Memory B cell (primary cell): ENCODE measurements around the gene SRP68.
"Not testable (repeated sequence)": the region's sequence is repeated elsewhere in the genome, so short reads cannot be mapped to it uniquely, and the experiment has no call there.

ENCODE experiments used
- ATAC-seq: fragments of 150-1000 bp; cut with Tn5 transposase; 2 replicates; pipeline ENCODE4 v1.10.0; 2021; ENCODE audit warnings: low read depth, mild to moderate bottlenecking, moderate library complexity
- DNase-seq, 2 donors: peaks; one replicate each; pipeline ENCODE4 v3.0.0; 2022; ENCODE audit warnings: low spot score in 2 of 2
- H3K27ac Mint-ChIP-seq: one replicate; pipeline ENCODE4 v1.8.0; 2022; ENCODE audit warnings: mild to moderate bottlenecking, moderate library complexity, mixed read lengths
- H3K27me3 Mint-ChIP-seq: one replicate; pipeline ENCODE4 v1.8.0; 2022; ENCODE audit warnings: mixed read lengths
- H3K36me3 Mint-ChIP-seq: one replicate; pipeline ENCODE4 v1.8.0; 2022; ENCODE audit warnings: mild to moderate bottlenecking, mixed read lengths
- H3K4me1 Mint-ChIP-seq: one replicate; pipeline ENCODE4 v1.8.0; 2022; ENCODE audit warnings: mixed read lengths
- H3K4me3 Mint-ChIP-seq: one replicate; pipeline ENCODE4 v1.8.0; 2022; ENCODE audit warnings: mild to moderate bottlenecking, moderate library complexity, mixed read lengths
- H3K9me3 Mint-ChIP-seq: one replicate; pipeline ENCODE4 v1.8.0; 2022; ENCODE audit warnings: mixed read lengths

SRP68 gene

DNA sequence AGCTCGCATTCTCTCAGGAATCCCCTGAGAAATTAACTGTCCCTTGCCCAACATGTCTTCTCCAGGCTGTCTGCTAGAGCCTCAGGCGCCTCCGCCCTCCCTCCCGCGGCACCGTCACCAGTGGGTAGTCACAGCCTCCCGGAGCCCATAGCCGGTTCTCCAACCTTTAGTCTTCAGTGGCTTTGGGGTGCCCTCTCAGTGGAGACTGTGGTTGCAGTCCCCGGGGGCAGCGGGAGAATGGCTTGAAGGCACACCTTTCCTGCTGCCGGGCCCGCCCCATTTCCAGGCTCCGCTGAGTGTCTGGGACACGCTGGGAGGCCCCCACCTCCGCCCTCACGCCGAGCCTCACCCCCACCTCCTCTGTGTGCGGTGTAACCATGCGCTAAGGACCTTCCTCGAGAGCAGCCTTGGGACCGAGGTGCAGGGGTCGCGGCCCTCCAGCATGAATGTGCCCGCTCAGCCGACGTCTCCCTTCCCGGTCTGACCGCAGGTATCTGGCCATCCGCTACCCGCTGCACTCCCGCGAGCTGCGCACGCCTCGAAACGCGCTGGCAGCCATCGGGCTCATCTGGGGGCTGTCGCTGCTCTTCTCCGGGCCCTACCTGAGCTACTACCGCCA, 3.9 kb upstream of the SRP68 start:
- Mint-ChIP-seq H3K9me3 (no peaks in the 10 kb centered on the region), H3K4me1 (peaks cover 22% of the 10 kb centered on the region), H3K27ac (peak overlapping the region; percentile 93), H3K36me3 (no peaks in the 10 kb centered on the region), H3K4me3 (peak overlapping the region; percentile 76), H3K27me3 (peaks cover 21% of the 10 kb centered on the region)
- DNase-seq, result no peak
- no peak for ATAC-seq

DNA sequence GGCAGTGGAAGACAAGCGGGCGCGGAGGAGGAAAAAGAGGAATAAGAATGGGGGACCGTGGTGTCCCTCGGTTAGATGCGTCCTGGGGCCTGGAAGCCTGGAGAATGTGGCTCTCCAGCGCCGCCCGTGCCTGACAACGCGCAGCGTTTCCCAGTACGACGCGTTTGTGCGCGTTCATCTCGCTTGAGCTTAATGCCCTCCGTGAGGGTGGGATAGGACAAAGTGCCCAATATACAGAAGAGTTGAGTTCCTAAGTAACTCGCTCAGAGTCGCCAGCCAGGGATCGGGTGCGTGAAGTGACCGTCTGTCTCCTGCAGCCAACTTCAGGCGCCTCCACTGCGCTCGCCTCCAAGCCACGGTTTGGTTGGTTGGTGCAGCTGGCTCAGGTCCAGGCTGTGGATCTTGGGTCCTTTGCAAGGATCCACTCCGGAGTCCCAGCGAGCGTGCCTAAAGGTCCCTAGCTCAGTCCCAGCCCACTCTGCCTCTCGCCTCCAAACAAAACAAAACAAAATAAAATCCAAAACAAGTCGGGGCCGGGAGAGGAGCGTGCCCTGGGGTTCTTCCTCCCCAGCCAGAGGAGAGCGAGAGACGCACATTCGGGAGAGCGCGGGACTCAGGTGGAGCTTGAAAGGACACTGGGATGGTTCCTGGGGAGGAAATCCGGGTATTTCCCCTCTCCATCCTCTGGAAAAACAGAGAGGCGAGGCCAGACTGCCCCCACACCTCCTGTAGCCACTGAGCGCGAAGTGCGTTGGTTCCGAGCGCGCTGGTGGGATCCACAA, 3.2 kb upstream of the SRP68 start:
- no peak for ATAC-seq
- Mint-ChIP-seq H3K4me1 (peaks cover 27% of the 10 kb centered on the region), H3K27me3 (peaks cover 21% of the 10 kb centered on the region), H3K9me3 (no peaks in the 10 kb centered on the region), H3K27ac (peak overlapping the region; percentile 72), H3K4me3 (peak overlapping the region; percentile 61), H3K36me3 (no peaks in the 10 kb centered on the region)
- DNase-seq, result no peak

DNA sequence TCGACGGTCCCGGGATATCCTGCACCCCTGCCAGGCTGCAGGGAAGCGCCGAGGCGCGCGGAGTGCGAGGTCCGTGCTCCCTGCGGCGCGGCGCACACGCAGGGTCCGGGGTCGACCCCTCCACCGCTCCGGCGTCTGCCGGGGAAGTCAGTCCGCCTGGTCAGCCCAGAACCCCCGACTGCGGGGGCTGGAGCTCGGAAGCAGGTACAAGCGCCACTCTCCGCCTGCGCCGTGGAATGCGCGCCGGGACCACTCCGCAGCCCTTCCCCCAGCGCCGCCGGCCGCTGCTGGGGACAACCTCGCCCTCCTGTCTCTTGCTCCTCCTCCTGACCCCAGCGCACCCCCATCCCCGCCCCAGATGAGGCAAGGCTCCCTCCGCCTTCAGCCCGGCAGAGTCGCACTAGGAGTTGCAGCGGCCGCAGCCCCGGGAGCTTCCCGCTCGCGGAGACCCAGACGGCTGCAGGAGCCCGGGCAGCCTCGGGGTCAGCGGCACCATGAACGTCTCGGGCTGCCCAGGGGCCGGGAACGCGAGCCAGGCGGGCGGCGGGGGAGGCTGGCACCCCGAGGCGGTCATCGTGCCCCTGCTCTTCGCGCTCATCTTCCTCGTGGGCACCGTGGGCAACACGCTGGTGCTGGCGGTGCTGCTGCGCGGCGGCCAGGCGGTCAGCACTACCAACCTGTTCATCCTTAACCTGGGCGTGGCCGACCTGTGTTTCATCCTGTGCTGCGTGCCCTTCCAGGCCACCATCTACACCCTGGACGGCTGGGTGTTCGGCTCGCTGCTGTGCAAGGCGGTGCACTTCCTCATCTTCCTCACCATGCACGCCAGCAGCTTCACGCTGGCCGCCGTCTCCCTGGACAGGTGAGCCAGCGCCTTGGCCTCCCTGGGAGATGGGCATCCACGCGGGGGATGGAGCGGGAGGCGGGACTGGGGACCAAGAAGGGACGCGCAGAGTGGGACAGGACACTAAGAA, 2.4 kb upstream of the SRP68 start, which contains the start of gene GALR2:
TSS of gene GALR2 (plus strand) at position 392 of the 974 bp plus-strand sequence. CDS start at position 495, 103 bp downstream.
- peak within 1 kb of the TSS; percentile 61 for H3K4me3 Mint-ChIP-seq

DNA sequence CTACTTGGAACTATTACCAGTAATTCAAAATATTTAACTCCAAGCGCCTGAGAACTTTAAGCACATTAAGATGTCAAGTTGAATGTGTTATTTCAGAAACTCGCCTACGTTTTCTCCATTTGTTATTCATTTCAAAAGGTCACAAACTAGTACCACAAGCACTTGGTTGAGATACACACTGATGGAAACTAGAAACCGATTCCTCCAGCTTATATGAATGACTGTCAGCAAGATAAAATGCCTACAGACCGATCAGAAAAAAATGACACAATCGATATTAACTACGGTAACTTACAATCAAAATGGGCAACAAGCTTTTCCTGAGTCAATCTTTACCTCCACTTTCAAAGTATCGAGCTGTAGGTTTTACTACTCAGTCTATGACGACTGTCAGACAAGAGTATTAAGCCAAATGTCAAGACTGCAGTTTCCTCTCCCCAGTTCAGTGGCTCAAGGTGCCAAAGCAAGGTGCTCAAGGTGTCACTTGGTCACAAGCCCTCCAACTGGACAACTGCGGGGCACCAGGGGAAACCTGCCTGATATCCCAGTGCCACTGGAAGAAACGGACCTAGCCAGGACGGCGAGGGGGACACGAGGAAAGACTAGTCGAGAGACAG, 678 bp downstream of the SRP68 start:
- peaks cover 5% of the 10 kb centered on the region for H3K36me3 Mint-ChIP-seq
- H3K27me3 Mint-ChIP-seq, result peaks cover 12% of the 10 kb centered on the region
- no peaks in the 10 kb centered on the region for H3K9me3 Mint-ChIP-seq
- DNase-seq, result no peak
- H3K27ac Mint-ChIP-seq, result peak overlapping the region; percentile 95
- H3K4me1 Mint-ChIP-seq, result peaks cover 24% of the 10 kb centered on the region
- ATAC-seq, result peak; percentile 8
- peak overlapping the region; percentile 97 for H3K4me3 Mint-ChIP-seq

More for the DNA sequence above, 2.4 kb upstream of the SRP68 start, which contains the start of gene GALR2:
- Mint-ChIP-seq H3K27me3 (peaks cover 21% of the 10 kb centered on the region), H3K4me1 (peaks cover 27% of the 10 kb centered on the region), H3K36me3 (no peaks in the 10 kb centered on the region), H3K27ac (peak within 1 kb of the TSS; percentile 75), H3K9me3 (no peaks in the 10 kb centered on the region)
- ATAC-seq (no peak), DNase-seq (peak in 1 of 2 donors; percentile 44)

- no peaks in the 10 kb centered on the region for H3K27me3 Mint-ChIP-seq
- DNase-seq, result no peak
- peaks cover 17% of the 10 kb centered on the region for H3K4me1 Mint-ChIP-seq
- H3K27ac Mint-ChIP-seq, result no peak overlapping the region
- H3K36me3 Mint-ChIP-seq, result peaks cover 24% of the 10 kb centered on the region
- H3K9me3 Mint-ChIP-seq, result no peaks in the 10 kb centered on the region
- no peak for ATAC-seq
- no peak overlapping the region for H3K4me3 Mint-ChIP-seq
Observed at GRCh38 chr17:76065775-76066174, 6.5 kb downstream of the SRP68 start.

GRCh38 chr17:76063875-76064546, 8.3 kb downstream of the SRP68 start:
- ATAC-seq, result peak; percentile 93
- Mint-ChIP-seq H3K9me3 (no peaks in the 10 kb centered on the region), H3K4me3 (peak overlapping the region; percentile 45), H3K36me3 (peaks cover 32% of the 10 kb centered on the region), H3K4me1 (peaks cover 15% of the 10 kb centered on the region), H3K27ac (peak overlapping the region; percentile 85), H3K27me3 (no peaks in the 10 kb centered on the region)
- no peak for DNase-seq

DNA sequence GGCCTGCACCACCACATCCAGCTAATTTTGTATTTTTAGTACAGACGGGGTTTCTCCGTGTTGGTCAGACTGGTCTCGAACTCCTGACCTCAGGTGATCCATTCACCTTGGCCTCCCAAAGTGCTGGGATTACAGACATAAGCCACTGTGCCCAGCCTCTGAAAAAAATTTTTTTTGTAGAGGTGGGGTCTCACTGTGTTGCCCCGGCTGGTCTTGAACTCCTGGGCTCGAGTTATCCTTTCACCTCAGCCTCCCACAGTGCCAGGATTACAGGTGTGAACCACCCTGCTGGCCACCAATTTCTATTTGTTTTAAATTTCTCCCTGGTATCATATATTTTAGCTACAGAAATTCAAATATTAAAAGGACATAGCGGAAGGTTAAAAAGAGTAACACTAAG, 14.1 kb downstream of the SRP68 start:
- not testable (repeated sequence) for H3K4me3 Mint-ChIP-seq, DNase-seq, H3K27ac Mint-ChIP-seq, ATAC-seq, H3K4me1 Mint-ChIP-seq, H3K9me3 Mint-ChIP-seq, H3K27me3 Mint-ChIP-seq
- peaks cover 36% of the 10 kb centered on the region for H3K36me3 Mint-ChIP-seq

- no peaks in the 10 kb centered on the region for H3K4me1 Mint-ChIP-seq
- H3K4me3 Mint-ChIP-seq, result no peak overlapping the region
- H3K36me3 Mint-ChIP-seq, result peaks cover 37% of the 10 kb centered on the region
- no peak overlapping the region for H3K27ac Mint-ChIP-seq
- no peak for ATAC-seq
- no peaks in the 10 kb centered on the region for H3K27me3 Mint-ChIP-seq
- DNase-seq, result no peak
- no peaks in the 10 kb centered on the region for H3K9me3 Mint-ChIP-seq
Observed at GRCh38 chr17:76056882-76057281, 15.4 kb downstream of the SRP68 start.

- no peak overlapping the region for H3K27ac Mint-ChIP-seq
- peaks cover 40% of the 10 kb centered on the region for H3K36me3 Mint-ChIP-seq
- H3K4me1 Mint-ChIP-seq, result peaks cover 3% of the 10 kb centered on the region
- no peaks in the 10 kb centered on the region for H3K9me3 Mint-ChIP-seq
- DNase-seq (no peak), ATAC-seq (no peak)
- H3K4me3 Mint-ChIP-seq, result no peak overlapping the region
- H3K27me3 Mint-ChIP-seq, result no peaks in the 10 kb centered on the region
Observed at GRCh38 chr17:76054112-76054476, 18.2 kb downstream of the SRP68 start.

DNA sequence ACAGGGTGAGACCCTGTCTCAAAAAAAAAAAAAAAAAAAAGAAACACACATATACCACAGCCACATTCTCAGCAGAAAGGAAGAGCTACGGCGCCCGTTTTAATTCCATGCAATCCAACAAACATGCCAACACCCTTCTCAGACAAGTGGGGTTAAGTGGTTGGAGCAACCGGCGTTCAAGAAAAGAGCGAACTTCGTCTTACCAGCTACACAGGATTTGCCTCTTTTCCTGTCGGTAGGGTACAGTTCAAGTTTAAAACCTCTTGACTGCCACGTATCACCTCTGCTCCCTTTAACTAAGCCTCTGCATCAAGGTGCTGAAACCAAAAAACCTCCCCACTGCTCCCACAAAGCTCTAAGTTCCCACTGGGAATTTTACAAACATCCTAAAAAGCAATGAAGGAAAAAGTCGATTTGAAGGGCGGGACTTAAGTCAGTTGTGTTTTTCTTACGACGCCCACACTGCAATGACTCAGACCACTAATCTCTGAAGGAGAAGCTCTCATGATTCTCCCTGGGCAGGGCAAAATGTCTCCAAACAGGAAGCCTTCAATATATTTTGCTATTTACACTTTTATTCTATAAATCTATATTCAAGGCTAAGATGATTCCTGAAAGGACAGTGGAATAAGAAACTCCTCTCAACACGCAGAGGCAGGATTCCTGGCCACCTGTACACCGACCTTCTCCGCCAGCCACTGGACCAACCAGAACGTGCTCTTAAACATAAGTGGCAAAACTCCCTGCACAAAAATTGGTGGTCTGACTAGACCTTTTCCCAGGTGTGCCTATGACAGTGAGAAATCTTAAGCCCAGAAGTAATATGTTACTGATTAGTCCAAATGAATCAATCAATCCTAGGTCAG, 18.8 kb downstream of the SRP68 start:
- no peak overlapping the region for H3K27ac Mint-ChIP-seq
- DNase-seq (no peak), ATAC-seq (no peak)
- H3K27me3 Mint-ChIP-seq, result no peaks in the 10 kb centered on the region
- peaks cover 36% of the 10 kb centered on the region for H3K36me3 Mint-ChIP-seq
- H3K9me3 Mint-ChIP-seq, result no peaks in the 10 kb centered on the region
- H3K4me3 Mint-ChIP-seq, result no peak overlapping the region
- peaks cover 3% of the 10 kb centered on the region for H3K4me1 Mint-ChIP-seq

DNA sequence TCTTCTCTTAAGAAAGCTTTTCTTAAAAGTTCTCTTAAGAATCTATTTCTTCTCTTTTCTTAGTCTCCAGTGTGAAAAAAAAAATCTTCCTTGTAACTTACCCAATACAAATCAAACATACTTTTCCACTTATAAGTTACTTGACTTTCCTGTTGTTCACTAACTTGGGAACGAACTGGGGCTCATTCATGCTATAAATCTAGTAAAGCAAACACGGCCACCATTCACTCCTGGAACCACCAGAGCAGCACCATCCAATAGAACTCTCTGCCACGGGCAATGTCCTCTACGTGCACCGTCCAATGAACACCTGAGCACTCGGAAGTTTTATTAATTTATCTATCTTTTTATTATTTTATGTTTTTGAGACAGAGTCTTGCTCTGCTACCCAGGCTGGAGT, 20.8 kb downstream of the SRP68 start:
- no peak for ATAC-seq
- H3K27me3 Mint-ChIP-seq, result no peaks in the 10 kb centered on the region
- DNase-seq, result no peak
- H3K4me1 Mint-ChIP-seq, result peaks cover 8% of the 10 kb centered on the region
- no peak overlapping the region for H3K4me3 Mint-ChIP-seq
- no peaks in the 10 kb centered on the region for H3K9me3 Mint-ChIP-seq
- no peak overlapping the region for H3K27ac Mint-ChIP-seq
- peaks cover 35% of the 10 kb centered on the region for H3K36me3 Mint-ChIP-seq

- ATAC-seq (no peak), DNase-seq (no peak)
- Mint-ChIP-seq H3K27me3 (no peaks in the 10 kb centered on the region), H3K9me3 (no peaks in the 10 kb centered on the region), H3K27ac (no peak overlapping the region), H3K36me3 (peaks cover 31% of the 10 kb centered on the region), H3K4me3 (no peak overlapping the region), H3K4me1 (peaks cover 8% of the 10 kb centered on the region)
Observed at GRCh38 chr17:76050538-76051467, 21.5 kb downstream of the SRP68 start.
